ENCODE results near the gene TUB.

TUB gene

DNA sequence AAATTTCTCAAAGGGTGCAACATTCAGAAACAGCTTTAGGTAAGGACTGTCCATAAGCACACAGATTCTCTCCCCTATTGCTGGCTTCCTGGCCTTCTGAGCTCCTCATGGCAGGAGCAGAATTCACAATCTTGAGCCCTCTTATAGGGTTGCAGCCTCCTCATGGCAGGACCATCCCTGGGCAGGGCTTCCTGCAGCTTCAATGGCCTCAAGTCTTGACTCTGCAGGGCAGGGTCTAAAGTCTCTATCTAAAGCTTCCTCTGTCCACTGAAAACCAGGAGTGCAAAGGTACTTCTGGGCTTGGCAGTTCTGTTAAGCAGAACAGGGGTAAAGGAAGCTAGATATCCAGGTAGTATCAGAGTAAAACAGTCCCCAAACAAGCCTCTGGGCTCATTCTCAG is 28.7 kb downstream of the TUB start:
- DNase-seq = no peak

DNA sequence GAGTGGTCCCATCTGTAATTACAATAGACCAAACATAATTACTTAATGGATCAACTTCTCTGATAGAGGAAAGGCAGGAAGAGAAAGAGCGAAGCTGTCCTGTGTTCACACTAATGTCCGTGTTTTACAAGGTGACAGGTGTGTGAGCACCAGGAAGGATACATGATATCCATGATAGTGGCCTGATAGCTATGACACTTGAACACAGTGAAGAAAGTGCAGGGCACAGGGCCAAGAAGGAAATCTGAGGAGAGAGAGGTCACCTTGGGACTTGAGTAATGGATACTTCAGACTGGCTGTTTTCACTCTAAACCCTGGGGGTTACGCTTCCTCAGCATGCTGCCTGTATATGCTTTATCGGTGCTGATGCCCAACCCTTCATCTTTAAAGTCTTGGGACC is 29.4 kb downstream of the TUB start:
- peak in 2 of 3 experiments; percentile 27 to 89 for DNase-seq

DNA sequence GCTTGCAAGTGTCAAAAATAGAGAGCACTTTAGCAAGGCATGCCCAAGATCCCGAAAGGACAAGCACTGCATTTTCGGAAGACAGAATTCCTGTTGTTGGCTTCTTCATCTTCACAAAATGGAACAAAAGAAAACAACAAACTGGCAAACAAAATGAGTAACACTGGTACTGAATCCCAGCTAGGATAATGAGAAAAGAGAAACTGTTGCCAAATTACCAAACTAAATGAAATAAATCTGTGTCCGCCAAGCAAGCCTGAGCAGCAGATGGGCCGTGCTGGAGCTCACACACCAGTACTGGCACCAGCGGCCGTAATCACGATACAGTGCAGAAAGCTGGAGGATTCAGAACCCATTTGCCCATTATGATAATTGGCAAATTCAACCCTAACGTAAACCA is 30.6 kb downstream of the TUB start:
- DNase-seq = no peak

DNA sequence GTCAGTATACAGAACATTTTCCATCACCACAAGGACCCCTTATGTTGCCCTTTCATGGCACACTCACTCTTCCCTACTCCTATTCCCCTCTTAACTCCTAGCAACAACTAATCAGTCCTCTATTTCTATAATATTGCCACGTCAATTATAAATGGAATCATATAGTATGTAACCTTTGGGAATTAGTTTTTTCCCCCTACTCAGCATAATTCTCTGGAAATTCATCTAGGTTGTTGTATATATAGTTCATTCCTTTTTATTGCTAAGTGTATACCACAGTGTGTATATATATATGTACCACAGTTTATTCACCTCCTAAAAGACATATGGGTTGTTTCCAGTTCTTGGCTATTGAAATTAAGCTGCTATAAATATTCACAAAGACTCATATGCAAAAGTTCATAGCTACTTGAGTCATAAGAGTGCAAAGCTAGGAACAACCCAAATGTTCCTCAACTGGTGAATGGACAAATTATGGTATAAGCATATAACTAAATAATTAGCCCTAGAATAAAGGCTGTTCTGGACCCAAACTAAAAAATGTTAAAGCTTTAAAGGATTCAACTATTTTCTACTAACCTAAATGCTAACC is 41.3 kb downstream of the TUB start:
- no peak for DNase-seq

DNA sequence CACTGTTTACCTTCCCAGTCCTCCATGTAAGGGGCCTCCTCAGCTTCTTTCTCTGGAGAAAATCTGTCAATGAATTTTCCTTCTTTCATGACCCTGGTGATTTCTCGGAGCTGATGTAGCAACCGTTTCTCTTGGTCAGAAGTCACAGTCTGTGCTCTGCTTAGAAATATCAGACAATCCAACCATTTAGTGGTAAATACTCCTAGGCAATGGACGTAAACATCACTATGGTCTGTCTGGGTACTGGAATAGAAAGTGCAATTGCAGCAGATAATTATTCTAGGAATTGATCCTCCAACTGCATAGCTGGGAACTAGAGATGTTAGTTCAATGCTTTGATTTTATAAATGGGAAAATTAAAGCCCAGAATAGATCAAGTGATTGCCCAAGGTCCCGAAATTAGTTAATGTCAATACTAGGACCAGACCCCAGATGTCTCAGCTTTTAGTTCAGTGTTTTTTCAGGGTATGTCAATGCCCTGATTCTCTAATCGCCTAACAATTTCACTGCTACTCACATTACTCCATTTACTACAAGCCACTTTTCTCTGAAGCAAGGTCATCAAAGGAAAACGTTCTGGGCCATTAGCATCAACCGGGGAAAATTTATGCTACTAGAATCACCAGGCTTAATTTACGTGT is 45.8 kb downstream of the TUB start:
- DNase-seq = no peak

DNA sequence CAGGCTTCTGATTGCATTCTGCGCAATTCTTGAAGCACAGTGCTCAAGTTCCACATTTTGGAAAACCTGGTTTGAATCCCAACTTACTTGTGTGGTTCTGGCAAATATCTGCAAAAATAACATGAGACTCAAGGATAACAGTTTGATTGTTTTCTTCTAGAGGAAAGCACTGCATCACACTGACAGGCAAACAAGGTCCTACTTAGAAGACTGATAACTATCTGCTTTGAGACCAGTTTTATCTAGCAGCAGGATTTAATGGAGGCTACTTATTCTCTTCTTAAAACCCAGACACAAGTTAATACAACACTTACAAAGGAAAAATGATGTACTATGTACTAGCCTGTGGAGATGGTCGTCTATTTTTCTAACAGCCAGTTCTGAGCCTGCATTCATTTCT is 46.4 kb downstream of the TUB start:
- no peak for DNase-seq

DNA sequence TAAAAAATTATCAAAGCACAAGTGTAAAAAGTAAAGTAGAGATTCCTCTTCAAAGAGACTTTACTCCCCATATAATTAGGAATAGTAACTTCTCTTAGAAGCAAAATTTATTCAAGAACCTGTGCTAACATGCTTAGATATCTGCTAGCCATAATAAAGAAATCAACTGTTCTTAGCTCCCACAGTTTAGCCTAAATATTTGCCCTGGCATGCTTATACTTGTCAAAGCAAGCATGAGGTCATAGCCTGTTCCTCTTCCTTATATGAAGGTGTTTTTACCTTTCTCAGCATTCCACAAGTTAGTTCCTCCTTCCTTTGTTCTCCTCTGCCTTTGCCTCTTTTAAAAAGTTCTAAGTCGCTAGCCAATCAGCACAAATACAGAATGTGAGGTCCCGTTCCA is 57.5 kb downstream of the TUB start:
- no peak for DNase-seq

DNA sequence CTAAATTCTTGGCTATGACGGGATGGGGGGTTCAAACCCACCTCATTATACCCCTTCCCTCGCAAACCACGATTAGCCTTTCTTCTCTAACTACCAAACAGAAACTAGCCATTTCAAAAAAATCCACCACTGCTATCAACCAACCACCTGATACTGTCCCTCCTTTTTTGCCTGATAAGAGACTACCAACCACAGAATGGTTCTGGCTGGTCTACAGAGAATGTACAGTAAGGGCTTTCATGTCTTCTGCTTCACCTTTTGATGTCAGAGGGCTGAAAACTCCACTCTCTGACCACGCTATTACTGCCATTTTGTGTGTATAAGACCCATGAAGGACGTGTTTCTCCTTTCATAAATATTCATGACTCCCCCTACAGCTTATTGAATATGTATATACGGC is 68.7 kb downstream of the TUB start:
- DNase-seq = no peak
